Psoas muscle (tissue), 8 donors: ENCODE measurements around the gene TTLL9. TPM values are rescaled to one million over a fixed set of nuclear protein-coding genes. Genes with fewer than 3 reads are reported as not detected.
"Not testable (repeated sequence)": the region's sequence is repeated elsewhere in the genome, so short reads cannot be mapped to it uniquely, and the experiment has no call there.

ENCODE experiments used
- ATAC-seq, 4 donors: fragments of 200-7000 bp; cut with Tn5 transposase; one replicate each; pipeline ENCODE4 v1.9.1; 2020; ENCODE audit warnings: moderate library complexity in 3 of 4, mild to moderate bottlenecking in 2 of 4
- DNase-seq, 2 donors: peaks; one replicate each; pipeline ENCODE4 v3.0.0-alpha.2; 2020
- H3K27ac ChIP-seq: fragments of 200-600 bp; one replicate; pipeline ENCODE4 v1.8.0; 2022
- H3K27me3 ChIP-seq, 3 donors: fragments of 200-600 bp in 1 of 3; one replicate each; pipeline versions ENCODE4 v1.6.1 to v1.8.0; 2013 to 2022; ENCODE audit warnings: low read length in 2 of 3, mild to moderate bottlenecking in 2 of 3, moderate library complexity in 1 of 3; ENCODE audit not compliant: insufficient read depth in 3 of 3
- H3K36me3 ChIP-seq, 2 donors: fragments of 200-600 bp in 1 of 2; one replicate each; pipeline versions ENCODE4 v1.6.1 to v1.8.0; 2013 to 2022; ENCODE audit warnings: low read depth in 1 of 2, mild to moderate bottlenecking in 1 of 2, moderate library complexity in 1 of 2; ENCODE audit not compliant: insufficient read depth in 1 of 2
- H3K4me1 ChIP-seq: fragments of 200-600 bp; one replicate; pipeline ENCODE4 v1.8.0; 2022
- H3K4me3 ChIP-seq: fragments of 200-600 bp; one replicate; pipeline ENCODE4 v1.8.0; 2022; ENCODE audit warnings: mild to moderate bottlenecking
- H3K9me3 ChIP-seq: fragments of 200-600 bp; one replicate; pipeline ENCODE4 v1.8.0; 2022
- CTCF ChIP-seq: fragments of 200-600 bp; IDR thresholded peaks from one replicate; pipeline ENCODE4 v1.8.0; 2022; ENCODE audit warnings: antibody characterized with exemption
- WGBS, 3 donors: extraction: QIAGEN DNeasy Blood & Tissue Kit; methylation state at CpG; one replicate each; pipeline versions ENCODE4 v1.1.6 to v1.1.7; 2013; 5-methylcytosine and 5-hydroxymethylcytosine counted together
- intact Hi-C, 2 donors: fragments of 100-400 bp; cut with DNase I; formaldehyde crosslinking; loops; one replicate each; pipeline versions ENCODE4 v1.11.0 to v1.14.2; 2022
- polyA plus RNA-seq, 3 donors: library from polyadenylated mRNA; stranded (reverse); fragments of 200-250 nt; gene quantifications; one replicate each; pipeline ENCODE4 v1.2.3, GENCODE V29; 2013
- total RNA-seq, 4 donors: library from RNA; stranded (reverse); fragmentation: NEBNext Ultra II Directional in 2 of 4; extraction: Animal tissue kit (Norgen Biotek cat#: 25700) in 2 of 4; gene quantifications; one replicate each; pipeline versions ENCODE4 v1.2.1 to v1.2.4, GENCODE V29; 2021 to 2023
- donor health status: healthy with polysubstance abuse.
- donor health status: DM: no; HTN: no; CAD: no; lungs with moderate emphysema.
- donor health status: Bipolar disorder and iron deficiency.
- donor health status: healthy.
- donor health status: DM: yes; HTN: yes; CAD: no.
- donor health status: DM: no; HTN: no; CAD: no.
- donor health status: DM: no; HTN: no; CAD: no.
- donor health status: DM: yes; HTN: yes; CAD: no.

The TTLL9 gene
- total and polyA plus RNA-seq, 7 donors = 0.01 TPM; not detected in 6

GRCh38 chr20:31824125-31824485 lies 46.3 kb upstream of the TTLL9 start:
- peaks cover 35% of the 10 kb centered on the region for H3K4me1 ChIP-seq
- peaks cover 0 to 61% of the 10 kb centered on the region in 2 donors for H3K36me3 ChIP-seq
- TF ChIP-seq CTCF = no peak
- ATAC-seq = no peak
- no peaks in the 10 kb centered on the region for H3K9me3 ChIP-seq
- H3K4me3 ChIP-seq = no peak overlapping the region
- H3K27ac ChIP-seq = peak overlapping the region; percentile 50
- WGBS, 3 donors = 76 to 88% (median 83%) methylated on average over 4 of the region's 4 CpGs
- no peaks in the 10 kb centered on the region for H3K27me3 ChIP-seq
- intact Hi-C loops = loop anchor here (5.0 to 10.0 kb wide), 5 partner anchors 97 to 268 kb away; partner anchors contain the start of gene PDRG1 (in 1 of the 2)
- peak in 1 of 2 donors; percentile 42 for DNase-seq

- Histone ChIP-seq H3K27me3 (no peaks in the 10 kb centered on the region), H3K4me1 (peaks cover 34% of the 10 kb centered on the region), H3K36me3 (peaks cover 0 to 67% of the 10 kb centered on the region in 2 donors), H3K4me3 (no peak overlapping the region), H3K9me3 (no peaks in the 10 kb centered on the region), H3K27ac (peak overlapping the region; percentile 50)
- ATAC-seq (no peak), DNase-seq (peak in 1 of 2 donors; percentile 33)
- 67 to 79% (median 68%) methylated on average over 14 of the region's 14 CpGs for whole genome bisulfite sequencing, 3 donors
- intact Hi-C loops = loop anchor here (5.0 to 10.0 kb wide), 5 partner anchors 97 to 268 kb away; partner anchors contain the start of gene PDRG1 (in 1 of the 2)
- no peak for TF ChIP-seq CTCF
Measured at GRCh38 chr20:31824554-31825313, 45.7 kb upstream of the TTLL9 start.

GRCh38 chr20:31826074-31826473 lies 44.4 kb upstream of the TTLL9 start:
- TF ChIP-seq CTCF = no peak
- H3K4me1 ChIP-seq = peaks cover 34% of the 10 kb centered on the region
- intact Hi-C loops = loop anchor here (10.0 kb wide), 2 partner anchors 161 to 209 kb away; no protein-coding TSS in a partner anchor
- peak overlapping the region; percentile 1 for H3K27ac ChIP-seq
- no peak for DNase-seq
- no peak overlapping the region for H3K4me3 ChIP-seq
- no peaks in the 10 kb centered on the region for H3K27me3 ChIP-seq
- no peaks in the 10 kb centered on the region for H3K9me3 ChIP-seq
- H3K36me3 ChIP-seq = peaks cover 0 to 81% of the 10 kb centered on the region in 2 donors
- 51 to 70% (median 52%) methylated on average over 5 of the region's 5 CpGs for WGBS, 3 donors
- no peak for ATAC-seq

GRCh38 chr20:31827059-31827458 lies 43.4 kb upstream of the TTLL9 start:
- DNase-seq (peak in 1 of 2 donors; percentile 17), ATAC-seq (no peak)
- Histone ChIP-seq H3K36me3 (peaks cover 0 to 91% of the 10 kb centered on the region in 2 donors), H3K27ac (no peak overlapping the region), H3K9me3 (no peaks in the 10 kb centered on the region), H3K4me3 (no peak overlapping the region), H3K4me1 (peaks cover 34% of the 10 kb centered on the region), H3K27me3 (no peaks in the 10 kb centered on the region)
- TF ChIP-seq CTCF = no peak
- 35 to 56% (median 49%) methylated on average over 2 of the region's 2 CpGs for WGBS, 3 donors
- intact Hi-C loops = loop anchor here (10.0 kb wide), 2 partner anchors 162 to 208 kb away; no protein-coding TSS in a partner anchor

- DNase-seq = peak in 1 of 2 donors; percentile 31
- H3K4me3 ChIP-seq, H3K27me3 ChIP-seq, ATAC-seq, H3K27ac ChIP-seq, H3K9me3 ChIP-seq: not testable (repeated sequence)
- Histone ChIP-seq H3K36me3 (peaks cover 0 to 99% of the 10 kb centered on the region in 2 donors), H3K4me1 (peaks cover 32% of the 10 kb centered on the region)
- 71 to 91% (median 76%) methylated on average over 10 to 11 of the region's 11 CpGs for WGBS, 3 donors
- intact Hi-C loops = loop anchor here (10.0 kb wide), 2 partner anchors 163 to 207 kb away; no protein-coding TSS in a partner anchor
Measured at GRCh38 chr20:31828016-31828415, 42.4 kb upstream of the TTLL9 start.
